Neural cell (in vitro differentiated cells): ENCODE measurements around the gene SMOC1. TPM values are rescaled to one million over a fixed set of nuclear protein-coding genes. Genes with fewer than 3 reads are reported as not detected.

Experiments
- H2AFZ ChIP-seq: fragments of 200-600, 300-800 bp; sonication (generic), shearing (Covaris generic); 2 replicates; pipeline ENCODE4 v1.6.0; 2014; ENCODE audit warnings: low read depth, mild to moderate bottlenecking, antibody characterized with exemption, low read length, moderate library complexity
- H3F3A ChIP-seq: fragments of 200-600 bp; shearing (Covaris generic); 2 replicates; pipeline ENCODE4 v1.6.1; 2016; ENCODE audit warnings: mild to moderate bottlenecking, moderate library complexity, mixed read lengths, antibody characterized with exemption, low read length; ENCODE audit not compliant: insufficient read depth, poor library complexity, severe bottlenecking
- H3K27ac ChIP-seq: fragments of 200-600, 300-800 bp; sonication (generic), shearing (Covaris generic); 2 replicates; pipeline ENCODE4 v1.5.1; 2014; ENCODE audit warnings: mild to moderate bottlenecking, low read length, moderate library complexity
- H3K27me3 ChIP-seq: fragments of 300-800, 200-600 bp; sonication (generic), shearing (Covaris generic); 2 replicates; pipeline ENCODE4 v1.6.0; 2014; ENCODE audit warnings: mild to moderate bottlenecking, low read depth, low read length, moderate library complexity; ENCODE audit not compliant: insufficient read depth
- H3K36me3 ChIP-seq: fragments of 300-800, 200-600 bp; sonication (generic), shearing (Covaris generic); 2 replicates; pipeline ENCODE4 v1.5.1; 2014; ENCODE audit warnings: mild to moderate bottlenecking, antibody characterized with exemption, low read length, moderate library complexity; ENCODE audit not compliant: insufficient read depth
- H3K4me2 ChIP-seq: fragments of 300-800, 200-600 bp; sonication (generic), shearing (Covaris generic); 2 replicates; pipeline ENCODE4 v1.6.0; 2014; ENCODE audit warnings: mild to moderate bottlenecking, low read length
- H3K4me3 ChIP-seq: fragments of 300-800, 200-600 bp; sonication (generic), shearing (Covaris generic); 2 replicates; pipeline ENCODE4 v1.5.1; 2014; ENCODE audit warnings: mild to moderate bottlenecking, low read length, moderate library complexity
- H3K79me2 ChIP-seq: fragments of 200-600 bp; shearing (Covaris generic); replicated peaks from 2 replicates; pipeline ENCODE4 v1.6.0; 2014; ENCODE audit warnings: mild to moderate bottlenecking, low read length, moderate library complexity; ENCODE audit not compliant: insufficient read depth
- H3K9ac ChIP-seq: fragments of 300-800, 200-600 bp; sonication (generic), shearing (Covaris generic); 2 replicates; pipeline ENCODE4 v1.6.1; 2016; ENCODE audit warnings: mild to moderate bottlenecking, low read length, mixed read lengths
- H3K9me2 ChIP-seq: fragments of 200-600 bp; shearing (Covaris generic); 2 replicates; pipeline ENCODE4 v1.6.1; 2016; ENCODE audit warnings: mild to moderate bottlenecking, low read length, mixed read lengths; ENCODE audit not compliant: insufficient read depth
- H3K9me3 ChIP-seq: fragments of 200-600, 300-800 bp; sonication (generic), shearing (Covaris generic); 2 replicates; pipeline ENCODE4 v1.6.1; 2016; ENCODE audit warnings: mild to moderate bottlenecking, mixed run types, low read length, moderate library complexity, mixed read lengths
- H4K20me1 ChIP-seq: fragments of 200-600 bp; shearing (Covaris generic); 2 replicates; pipeline ENCODE4 v1.6.1; 2016; ENCODE audit warnings: mild to moderate bottlenecking, mixed run types; ENCODE audit not compliant: insufficient read depth
- CTCF ChIP-seq: fragments of 450-650 bp; IDR thresholded peaks from 2 replicates; pipeline ENCODE4 v1.5.1; 2014; ENCODE audit warnings: antibody characterized with exemption, mild to moderate bottlenecking, moderate library complexity; ENCODE audit not compliant: poor library complexity, severe bottlenecking
- EP300 ChIP-seq: fragments of 450-650 bp; conservative IDR thresholded peaks from 2 replicates; pipeline ENCODE4 v1.6.1; 2014; ENCODE audit warnings: antibody characterized with exemption, mild to moderate bottlenecking, moderate library complexity; ENCODE audit not compliant: poor library complexity, severe bottlenecking
- EZH2 ChIP-seq: fragments of 200-600, 300-800 bp; shearing (Covaris generic), sonication (generic); IDR thresholded peaks from 2 replicates; pipeline ENCODE4 v1.6.1; 2014; ENCODE audit warnings: antibody characterized with exemption, low read length, borderline replicate concordance, mild to moderate bottlenecking; ENCODE audit not compliant: insufficient read depth, poor library complexity, severe bottlenecking
- MXI1 ChIP-seq: fragments of 450-650 bp; conservative IDR thresholded peaks from 2 replicates; pipeline ENCODE4 v1.6.1; 2014; ENCODE audit warnings: antibody characterized with exemption, mild to moderate bottlenecking; ENCODE audit not compliant: poor library complexity, severe bottlenecking
- POLR2AphosphoS5 ChIP-seq: IDR thresholded peaks from 2 replicates; pipeline ENCODE4 v1.6.1; 2012
- RAD21 ChIP-seq: fragments of 450-650 bp; conservative IDR thresholded peaks from 2 replicates; pipeline ENCODE4 v1.6.1; 2014; ENCODE audit warnings: antibody characterized with exemption, mild to moderate bottlenecking, moderate library complexity
- REST ChIP-seq: IDR thresholded peaks from 2 replicates; pipeline ENCODE4 v1.6.1; 2012; ENCODE audit warnings: borderline replicate concordance
- SMC3 ChIP-seq: fragments of 450-650 bp; conservative IDR thresholded peaks from 2 replicates; pipeline ENCODE4 v1.6.1; 2014; ENCODE audit warnings: antibody characterized with exemption, mild to moderate bottlenecking, moderate library complexity; ENCODE audit not compliant: poor library complexity
- TAF1 ChIP-seq: IDR thresholded peaks from 2 replicates; pipeline ENCODE4 v1.6.1; 2012; ENCODE audit warnings: low read depth
- polyA plus RNA-seq: library from polyadenylated mRNA; depleted of rRNA; stranded (reverse); fragments of >200 nt; gene quantifications from 2 replicates; pipeline ENCODE4 v1.2.3, GENCODE V29; 2014

SMOC1 gene
- polyA plus RNA-seq, 1 donor from 2014 or later, result 8.7 TPM

GRCh38 chr14:69956970-69957369 lies 77.8 kb downstream of the SMOC1 start:
- no peaks in the 10 kb centered on the region for H3K9me2 ChIP-seq
- H4K20me1 ChIP-seq, result no peaks in the 10 kb centered on the region
- H3K79me2 ChIP-seq, result peaks cover 3% of the 10 kb centered on the region
- H3F3A ChIP-seq, result no peaks in the 10 kb centered on the region
- no peak overlapping the region for H3K4me2 ChIP-seq
- no peak overlapping the region for H3K9ac ChIP-seq
- no peaks in the 10 kb centered on the region for H3K36me3 ChIP-seq
- no peak overlapping the region for H3K27ac ChIP-seq
- no peaks in the 10 kb centered on the region for H3K27me3 ChIP-seq
- H3K4me3 ChIP-seq, result no peak overlapping the region
- TF ChIP-seq POLR2AphosphoS5 (no peak), CTCF (no peak), EP300 (no peak), SMC3 (no peak), REST (no peak), TAF1 (no peak), RAD21 (no peak), EZH2 (no peak), MXI1 (no peak)
- H2AFZ ChIP-seq, result no peak overlapping the region
- H3K9me3 ChIP-seq, result no peaks in the 10 kb centered on the region

GRCh38 chr14:69957986-69958385 lies 78.8 kb downstream of the SMOC1 start:
- Histone ChIP-seq H3K9me3 (no peaks in the 10 kb centered on the region), H3K4me3 (no peak overlapping the region), H3K9ac (no peak overlapping the region), H3K9me2 (no peaks in the 10 kb centered on the region), H3F3A (no peaks in the 10 kb centered on the region), H3K36me3 (no peaks in the 10 kb centered on the region), H4K20me1 (no peaks in the 10 kb centered on the region), H3K4me2 (no peak overlapping the region), H3K27ac (no peak overlapping the region), H3K27me3 (no peaks in the 10 kb centered on the region), H2AFZ (no peak overlapping the region), H3K79me2 (peaks cover 5% of the 10 kb centered on the region)
- TF ChIP-seq EZH2 (no peak), REST (no peak)
